Activated CD4-positive, alpha-beta memory T cell treated with anti-CD3 and anti-CD28 coated beads for 36 hours (primary cell): ENCODE results near the gene EFL1. TPM values are rescaled to one million over a fixed set of nuclear protein-coding genes. Genes with fewer than 3 reads are reported as not detected.

Source experiments
- CTCF ChIA-PET: fragments of 350-600 bp; sonication (Branson Sonifier 250); formaldehyde crosslinking; loops from one replicate; lab custom pipeline; 2021; ENCODE audit warnings: antibody characterized with exemption, inconsistent platforms; lab: Charles Lee
- POLR2A ChIA-PET: fragments of 350-600 bp; sonication (Branson Sonifier 250); formaldehyde crosslinking; loops from one replicate; lab custom pipeline; 2021; ENCODE audit warnings: antibody characterized with exemption; lab: Charles Lee
- DNase-seq: peaks from one replicate; pipeline ENCODE4 v3.0.0-alpha.2; 2020
- H3K27ac Mint-ChIP-seq: one replicate; pipeline ENCODE4 v1.8.0; 2021; ENCODE audit warnings: mixed read lengths
- H3K27me3 Mint-ChIP-seq: one replicate; pipeline ENCODE4 v1.8.0; 2021; ENCODE audit warnings: mixed read lengths
- H3K36me3 Mint-ChIP-seq: one replicate; pipeline ENCODE4 v1.8.0; 2021; ENCODE audit warnings: mixed read lengths
- H3K4me1 Mint-ChIP-seq: one replicate; pipeline ENCODE4 v1.8.0; 2021; ENCODE audit warnings: low read depth, mixed read lengths
- H3K4me3 Mint-ChIP-seq: one replicate; pipeline ENCODE4 v1.8.0; 2021; ENCODE audit warnings: mild to moderate bottlenecking, mixed read lengths
- H3K9me3 Mint-ChIP-seq: one replicate; pipeline ENCODE4 v1.8.0; 2021; ENCODE audit warnings: mixed read lengths
- intact Hi-C: fragments of 100-400 bp; cut with micrococcal nuclease; formaldehyde crosslinking; loops from one replicate; pipeline ENCODE4 v1.15.1; 2023
- total RNA-seq, 2 experiments: library from RNA; stranded (reverse); gene quantifications; one replicate each; pipeline ENCODE4 v1.2.3, GENCODE V29; 2021

Gene EFL1
- total RNA-seq, 2 experiments from 2014 or later: 27.7 to 28.1 TPM

DNA sequence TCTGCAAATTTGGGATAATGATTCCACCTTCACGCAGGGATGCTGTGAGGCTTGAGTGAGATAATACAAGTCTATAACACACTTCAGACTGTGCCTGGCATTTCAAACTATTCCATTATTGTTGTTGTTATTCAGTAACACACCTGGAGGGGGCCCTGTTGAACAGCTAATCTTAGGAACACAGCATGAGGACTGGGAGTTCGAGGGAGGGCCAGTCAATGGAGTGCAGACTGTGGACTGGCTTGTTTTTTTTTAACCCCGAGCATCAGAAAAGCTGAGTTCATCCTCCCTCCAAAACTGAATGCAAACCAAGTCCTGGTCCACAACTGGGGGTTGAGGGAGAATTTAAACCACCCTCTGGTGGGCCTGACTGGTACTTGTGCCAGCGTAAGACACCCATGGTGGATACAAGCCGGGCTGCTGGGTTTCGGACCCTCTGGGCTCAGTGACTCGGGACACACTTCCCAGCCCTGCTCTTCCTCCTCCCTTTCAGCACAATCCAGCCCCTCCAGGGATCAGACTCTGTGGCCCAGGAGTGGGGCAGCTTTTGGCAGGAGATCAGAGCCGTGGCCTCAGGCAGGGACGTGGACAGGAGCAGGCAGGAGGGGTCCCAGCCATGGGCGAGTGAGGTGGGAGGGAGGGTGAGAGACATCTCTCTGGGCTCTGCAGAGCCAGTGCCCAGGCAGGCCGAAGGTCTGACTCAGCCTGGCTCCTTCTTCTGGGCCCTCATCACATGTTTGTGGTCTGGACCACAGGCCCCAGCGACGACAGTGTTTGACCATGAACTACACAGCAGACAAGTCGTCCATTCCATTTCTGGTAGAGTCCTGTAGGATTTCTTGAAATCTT lies 180.4 kb downstream of the EFL1 start:
- Mint-ChIP-seq H3K9me3 (no peaks in the 10 kb centered on the region), H3K4me3 (no peak overlapping the region), H3K27ac (no peak overlapping the region), H3K36me3 (no peaks in the 10 kb centered on the region), H3K27me3 (peaks cover 9% of the 10 kb centered on the region), H3K4me1 (no peaks in the 10 kb centered on the region)
- ChIA-PET CTCF (no interaction called here), POLR2A (no interaction called here)
- intact Hi-C loops: no loop called here
- no peak for DNase-seq

DNA sequence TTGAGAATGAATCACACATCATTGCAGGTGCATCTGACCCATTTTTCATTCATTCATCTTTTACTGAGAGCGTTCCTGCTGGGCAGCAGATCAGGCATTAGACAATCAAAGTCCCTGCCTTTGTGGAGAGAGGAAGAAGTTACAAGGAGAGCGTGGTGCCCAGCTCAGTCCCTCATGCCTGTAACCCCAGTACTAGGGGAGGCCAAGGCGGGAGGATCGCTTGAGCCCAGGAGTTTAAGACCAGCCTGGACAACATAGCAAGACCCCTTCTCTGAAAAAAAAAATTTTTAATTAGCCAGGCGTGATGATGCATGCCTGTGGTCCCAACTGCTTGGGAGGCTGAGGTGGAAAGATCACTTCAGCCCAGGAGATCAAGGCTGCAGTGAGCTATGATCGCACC lies 181.8 kb downstream of the EFL1 start:
- DNase-seq: no peak
- Mint-ChIP-seq H3K27me3 (peaks cover 15% of the 10 kb centered on the region), H3K36me3 (no peaks in the 10 kb centered on the region), H3K4me3 (no peak overlapping the region), H3K27ac (no peak overlapping the region), H3K9me3 (no peaks in the 10 kb centered on the region), H3K4me1 (no peaks in the 10 kb centered on the region)
- ChIA-PET CTCF (no interaction called here), POLR2A (no interaction called here)
- intact Hi-C loops: no loop called here

Other genes starting within 250 kb of the EFL1 start
- under 1 TPM; 0.67 to 0.82 TPM for gene MEX3B, start 216.7 kb downstream of the EFL1 start, total RNA-seq
- gene SAXO2, start 84 bp upstream of the EFL1 start, total RNA-seq: under 1 TPM in 1 of 2 experiments, not detected in 1; 0.81 TPM
- gene GOLGA6L10, start 86.7 kb upstream of the EFL1 start, total RNA-seq: 1 to 10 TPM; 1.3 to 1.7 TPM
- 1 to 10 TPM; 1.8 to 1.9 TPM for gene GOLGA6L9, start 167.1 kb upstream of the EFL1 start, total RNA-seq